HepG2 (cell line): ENCODE measurements around the gene BICRAL. TPM values are rescaled to one million over a fixed set of nuclear protein-coding genes. Genes with fewer than 3 reads are reported as not detected.

Experiments used
- ATAC-seq: fragments of 200-7000 bp; cut with Tn5 transposase; 3 replicates; pipeline ENCODE4 v1.9.1; 2020; ENCODE audit warnings: mild to moderate bottlenecking, moderate library complexity
- BruUV-seq: library from RNA; stranded (reverse); fragments of 400-500 nt; replicated peaks from 2 replicates; lab custom pipeline; 2021; lab: Mats Ljungman, UMichigan
- CTCF ChIA-PET: fragments of 300-600 bp; formaldehyde crosslinking; extraction: SDS; loops from one replicate; lab custom pipeline; 2021; ENCODE audit warnings: low total read pairs, inconsistent platforms, low intra/inter-chr PET ratio; lab: Yijun Ruan, JAX
- POLR2A ChIA-PET: fragments of 350-600 bp; sonication (Branson Sonifier 250); formaldehyde crosslinking; loops from one replicate; lab custom pipeline; 2020; ENCODE audit warnings: antibody characterized with exemption, inconsistent platforms; lab: Yijun Ruan, JAX
- DNase-seq: peaks from one replicate; pipeline ENCODE4 v3.0.0-alpha.2; 2015; ENCODE audit warnings: low spot score
- FAIRE-seq: peaks from 3 replicates; lab custom pipeline; 2011; peaks lifted over from hg19 to GRCh38; lab: Jason Lieb, UNC
- H2AFZ ChIP-seq: one replicate; pipeline ENCODE4 v1.6.1; 2011; ENCODE audit warnings: low read length, inconsistent platforms
- H3K27ac ChIP-seq: fragments of 300-600 bp; 3 replicates; pipeline ENCODE4 v1.8.0; 2011; ENCODE audit warnings: mixed run types, mild to moderate bottlenecking, mixed read lengths, low read length, inconsistent platforms; ENCODE audit not compliant: insufficient read depth; ENCODE audit errors: extremely low read length
- H3K27me3 ChIP-seq, 2 experiments: fragments of 200-600 bp in 1 of 2; 2 replicates in 1 of 2; 3 replicates in 1 of 2; pipeline versions ENCODE4 v1.6.0 to v1.8.0; 2011; ENCODE audit warnings: low read length in 2 of 2, mild to moderate bottlenecking in 2 of 2, moderate library complexity in 2 of 2, inconsistent platforms in 1 of 2; ENCODE audit not compliant: insufficient read depth in 2 of 2, control insufficient read depth in 1 of 2
- H3K36me3 ChIP-seq, 2 experiments: fragments of 200-600 bp in 1 of 2; replicated peaks in 1 of 2; 2 replicates in 1 of 2; 3 replicates in 1 of 2; pipeline versions ENCODE4 v1.5.1 to v1.8.0; 2011; ENCODE audit warnings: low read length in 2 of 2, inconsistent platforms in 1 of 2; ENCODE audit not compliant: insufficient read depth in 2 of 2, control insufficient read depth in 1 of 2
- H3K4me1 ChIP-seq: 2 replicates; pipeline ENCODE4 v1.5.1; 2012; ENCODE audit warnings: low read length, inconsistent platforms; ENCODE audit not compliant: insufficient read depth
- H3K4me2 ChIP-seq: 2 replicates; pipeline ENCODE4 v1.6.0; 2011; ENCODE audit warnings: low read depth, low read length, inconsistent platforms
- H3K4me3 ChIP-seq, 3 experiments: fragments of 200-600 bp in 1 of 3; sonication (generic), shearing (Covaris generic) in 1 of 3; replicated peaks in 1 of 3; 2 replicates each; pipeline ENCODE4 v1.5.1; 2011 to 2016; ENCODE audit warnings: low read length in 3 of 3, inconsistent platforms in 2 of 3, low read depth in 2 of 3, mild to moderate bottlenecking in 2 of 3, control low read depth in 1 of 3, mixed read lengths in 1 of 3; ENCODE audit not compliant: insufficient read depth in 1 of 3
- H3K79me2 ChIP-seq: one replicate; pipeline ENCODE4 v1.6.1; 2011; ENCODE audit warnings: low read length, inconsistent platforms; ENCODE audit not compliant: insufficient read depth
- H3K9ac ChIP-seq: 2 replicates; pipeline ENCODE4 v1.6.0; 2011; ENCODE audit warnings: mild to moderate bottlenecking, low read depth, low read length, inconsistent platforms; ENCODE audit not compliant: insufficient read depth
- H3K9me3 ChIP-seq: 2 replicates; pipeline ENCODE4 v1.5.1; 2012; ENCODE audit warnings: mild to moderate bottlenecking, low read length
- H4K20me1 ChIP-seq: 2 replicates; pipeline ENCODE4 v1.6.0; 2011; ENCODE audit warnings: inconsistent platforms, mild to moderate bottlenecking, low read length, moderate library complexity; ENCODE audit not compliant: insufficient read depth
- ARID2 ChIP-seq: sonication (generic); formaldehyde crosslinking; IDR thresholded peaks from 2 replicates; pipeline ENCODE4 v1.8.1; 2022; ENCODE audit warnings: mild to moderate bottlenecking, missing genetic modification reagents, borderline replicate concordance
- ATF7 ChIP-seq, 2 experiments: fragments of 450-650 bp in 1 of 2; sonication (generic) in 1 of 2; formaldehyde crosslinking in 1 of 2; IDR thresholded peaks; 2 replicates each; pipeline versions ENCODE4 v1.4.0 to v1.6.1; 2016 to 2020; ENCODE audit warnings: antibody characterized with exemption in 1 of 2, mild to moderate bottlenecking in 1 of 2, missing genetic modification reagents in 1 of 2
- CEBPB ChIP-seq: IDR thresholded peaks from 2 replicates; pipeline ENCODE4 v1.6.1; 2011; ENCODE audit warnings: low read depth, low read length, improper control_type of control experiment, borderline replicate concordance
- POLR2AphosphoS2 ChIP-seq: IDR thresholded peaks from 2 replicates; pipeline ENCODE4 v1.6.1; 2011; ENCODE audit warnings: low read depth, low read length, improper control_type of control experiment
- ZNF552 ChIP-seq: sonication (generic); formaldehyde crosslinking; IDR thresholded peaks from 2 replicates; pipeline ENCODE4 v1.9.0; 2022; ENCODE audit warnings: missing genetic modification reagents, mild to moderate bottlenecking, borderline replicate concordance
- WGBS: methylation state at CpG from one replicate; pipeline ENCODE4 v1.1.6; 2017; ENCODE audit warnings: low lambda C conversion rate; 5-methylcytosine and 5-hydroxymethylcytosine counted together
- in situ Hi-C: cut with HindIII; loops from 2 replicates; pipeline ENCODE4 v1.10.0; 2017; ENCODE audit warnings: low pct_unique_long_range_greater_than_20kb; ENCODE audit not compliant: extremely low pct_ligation_motif_present
- intact Hi-C: fragments of 100-400 bp; cut with micrococcal nuclease; formaldehyde crosslinking; loops from one replicate; pipeline ENCODE4 v1.10.0; 2022; ENCODE audit not compliant: unreplicated experiment
- polyA plus RNA-seq, 8 experiments: library from polyadenylated mRNA; depleted of rRNA in 3 of 8; stranded (reverse) in 7 of 8; unstranded in 1 of 8; fragments of >200 nt; fragmentation: Illumina TruSeq in 4 of 8; extraction: Trizol in 4 of 8; gene quantifications; 2 replicates each; pipeline versions ENCODE4 v1.2.1 to v1.2.3, GENCODE V29; 2011 to 2016; ENCODE audit warnings: low read depth in 4 of 8, missing spikeins in 1 of 8, mixed read lengths in 1 of 8; ENCODE audit not compliant: insufficient read depth in 1 of 8
- total RNA-seq, 5 experiments: library from RNA; depleted of rRNA; stranded (reverse); fragments of >200 nt; fragmentation: Illumina TruSeq; extraction: Trizol; gene quantifications; 2 replicates each; pipeline ENCODE4 v1.2.3, GENCODE V29; 2016; ENCODE audit warnings: low read depth in 1 of 5
- TF ChIP-seq, protein P1 (sequence below): sonication (generic); formaldehyde crosslinking; IDR thresholded peaks from 2 replicates; pipeline ENCODE4 v1.4.0; 2020; ENCODE audit warnings: missing genetic modification reagents, borderline replicate concordance

The BICRAL gene
- total and polyA plus RNA-seq, 2 of the 13 experiments (the other 11 are each of a cell fraction or from before 2014, with no cell fraction given): 5.0 to 13.5 TPM

DNA sequence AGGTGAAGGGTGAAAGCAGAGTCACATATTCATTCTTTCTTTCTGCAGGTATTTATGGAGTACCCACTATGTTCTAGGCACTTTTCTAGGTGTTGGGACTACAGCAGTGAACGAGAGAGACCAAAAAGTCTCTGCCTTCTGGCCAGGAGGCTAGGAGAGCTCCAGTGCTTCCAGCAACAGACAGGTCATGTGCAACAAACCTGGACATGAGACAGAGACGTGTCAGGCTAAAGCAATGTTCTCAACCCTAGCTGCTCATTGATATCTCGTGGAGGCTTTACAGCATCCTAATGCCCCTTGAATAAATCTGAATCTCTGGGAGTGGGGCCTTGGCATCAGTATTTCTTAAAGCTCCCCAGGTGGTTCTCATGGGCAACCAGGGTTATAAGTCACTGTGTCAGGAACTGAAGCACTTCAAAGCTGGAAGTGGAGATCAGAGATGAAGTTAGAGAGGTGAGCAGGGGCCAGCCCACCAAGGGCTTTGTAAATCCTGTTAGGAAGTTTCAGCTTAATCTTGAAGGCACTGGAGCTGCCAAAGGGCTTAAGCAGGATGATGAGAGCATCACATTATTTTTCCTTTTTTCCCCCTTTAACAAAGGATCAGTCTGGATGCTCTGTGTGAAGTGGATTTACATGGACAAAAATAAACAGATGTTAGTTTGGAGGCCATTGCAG, 23.0 kb upstream of the BICRAL start (continued):
- TF ChIP-seq ZNF552: no peak
- no peak for TF ChIP-seq POLR2AphosphoS2
- TF ChIP-seq ARID2 (CRISPR knock-in tag): no peak
- TF ChIP-seq, all 625 proteins: peak for 0

DNA sequence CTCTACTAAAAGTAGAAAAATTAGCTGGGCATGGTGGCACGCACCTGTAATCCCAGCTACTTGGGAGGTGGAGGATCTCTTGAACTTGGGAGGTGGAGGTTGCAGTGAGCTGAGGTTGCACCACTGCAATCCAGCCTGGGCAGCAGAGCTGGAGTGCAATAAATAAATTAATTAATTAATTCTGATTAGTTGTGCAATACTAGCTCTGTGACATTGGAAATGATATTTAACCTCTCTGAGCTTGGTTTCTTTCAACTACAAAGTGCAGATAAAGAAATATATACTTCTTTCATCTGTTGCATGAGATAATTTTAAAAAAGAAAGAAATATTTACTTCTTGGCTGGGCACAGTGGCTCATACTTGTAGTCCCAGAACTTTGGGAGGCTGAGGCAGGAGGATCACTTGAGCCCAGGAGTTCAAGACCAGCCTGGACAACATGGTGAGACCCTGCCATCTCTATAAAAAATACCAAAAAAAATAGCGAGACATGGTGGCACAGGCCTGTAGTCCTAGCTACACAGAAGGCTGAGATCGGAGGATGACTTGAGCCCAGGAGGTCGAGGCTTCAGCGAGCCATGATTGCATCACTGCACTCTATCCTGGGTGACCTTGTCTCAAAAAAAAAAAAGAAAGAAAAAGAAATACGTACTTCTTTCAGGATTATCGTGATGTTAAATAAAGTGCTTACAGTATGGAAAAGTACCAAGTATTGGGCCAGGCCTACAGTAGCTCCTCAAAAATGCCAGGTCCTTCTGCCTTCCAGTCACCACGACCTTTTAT, 20.4 kb upstream of the BICRAL start:
- H3K4me2 ChIP-seq: no peak overlapping the region
- ChIA-PET CTCF (no interaction called here), POLR2A (interaction anchor here (1.4 to 3.0 kb wide), 2 partner anchors 15 to 21 kb away, joined by 7 to 14 read pairs; partner anchors contain the start of gene TBCC)
- no peaks in the 10 kb centered on the region for H3K9me3 ChIP-seq
- no peak overlapping the region for H2AFZ ChIP-seq
- intact Hi-C loops: no loop called here
- peaks cover 4 to 5% of the 10 kb centered on the region in 2 experiments; a peak in 3 of 5 replicates for H3K36me3 ChIP-seq
- DNase-seq (no peak), FAIRE-seq (peak; percentile 28), ATAC-seq (no peak)
- no peak overlapping the region for H3K9ac ChIP-seq
- in situ Hi-C loops: no loop called here
- H3K27me3 ChIP-seq: no peaks in the 10 kb centered on the region
- 90% methylated on average over 8 of the region's 8 CpGs for WGBS
- 0 out of 2 replicates have a peak, but pooled peaks have one; percentile 20 for TF ChIP-seq ATF7 (IDR thresholded peaks at IDR 0.05)
- TF ChIP-seq ATF7 (CRISPR knock-in tag; IDR thresholded peaks at IDR 0.05): no peak
- peak; percentile 9; the same call in 1 of the 2 replicates for TF ChIP-seq CEBPB
- TF ChIP-seq, protein P1, sequence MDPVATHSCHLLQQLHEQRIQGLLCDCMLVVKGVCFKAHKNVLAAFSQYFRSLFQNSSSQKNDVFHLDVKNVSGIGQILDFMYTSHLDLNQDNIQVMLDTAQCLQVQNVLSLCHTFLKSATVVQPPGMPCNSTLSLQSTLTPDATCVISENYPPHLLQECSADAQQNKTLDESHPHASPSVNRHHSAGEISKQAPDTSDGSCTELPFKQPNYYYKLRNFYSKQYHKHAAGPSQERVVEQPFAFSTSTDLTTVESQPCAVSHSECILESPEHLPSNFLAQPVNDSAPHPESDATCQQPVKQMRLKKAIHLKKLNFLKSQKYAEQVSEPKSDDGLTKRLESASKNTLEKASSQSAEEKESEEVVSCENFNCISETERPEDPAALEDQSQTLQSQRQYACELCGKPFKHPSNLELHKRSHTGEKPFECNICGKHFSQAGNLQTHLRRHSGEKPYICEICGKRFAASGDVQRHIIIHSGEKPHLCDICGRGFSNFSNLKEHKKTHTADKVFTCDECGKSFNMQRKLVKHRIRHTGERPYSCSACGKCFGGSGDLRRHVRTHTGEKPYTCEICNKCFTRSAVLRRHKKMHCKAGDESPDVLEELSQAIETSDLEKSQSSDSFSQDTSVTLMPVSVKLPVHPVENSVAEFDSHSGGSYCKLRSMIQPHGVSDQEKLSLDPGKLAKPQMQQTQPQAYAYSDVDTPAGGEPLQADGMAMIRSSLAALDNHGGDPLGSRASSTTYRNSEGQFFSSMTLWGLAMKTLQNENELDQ (CRISPR knock-in tag): no peak
- no peak overlapping the region for H3K27ac ChIP-seq
- H3K4me1 ChIP-seq: no peaks in the 10 kb centered on the region
- no TSS peak for BruUV-seq
- H3K79me2 ChIP-seq: no peaks in the 10 kb centered on the region
- no peaks in the 10 kb centered on the region for H4K20me1 ChIP-seq
- no peak overlapping the region for H3K4me3 ChIP-seq
